GM10248 (cell line): ENCODE results near the gene ANTXR1.

Source experiments
- CTCF ChIA-PET: fragments of 300-600 bp; sonication (Branson Sonifier 250); formaldehyde crosslinking; extraction: SDS; loops from one replicate; lab custom pipeline; 2021; ENCODE audit warnings: antibody characterized with exemption; lab: Yijun Ruan, JAX
- POLR2A ChIA-PET: fragments of 350-650 bp; sonication (Branson Sonifier 250); formaldehyde crosslinking; extraction: SDS; loops from one replicate; lab custom pipeline; 2020; ENCODE audit warnings: antibody characterized with exemption; lab: Yijun Ruan, JAX
- DNase-seq: peaks from one replicate; pipeline ENCODE4 v3.0.0; 2012; ENCODE audit errors: extremely low spot score
- CTCF ChIP-seq: IDR thresholded peaks from 2 replicates; pipeline ENCODE4 v1.5.1; 2012; ENCODE audit warnings: mild to moderate bottlenecking, low read depth; ENCODE audit errors: extremely low read depth, missing control alignments, control extremely low read depth

The ANTXR1 gene

GRCh38 chr2:69269330-69269729, 256.4 kb downstream of the ANTXR1 start:
- ChIA-PET POLR2A (no interaction called here), CTCF (no interaction called here)
- no peak for DNase-seq
- no peak for TF ChIP-seq CTCF

GRCh38 chr2:69271831-69272257, 258.9 kb downstream of the ANTXR1 start:
- ChIA-PET CTCF (no interaction called here), POLR2A (no interaction called here)
- DNase-seq = no peak
- no peak for TF ChIP-seq CTCF

GRCh38 chr2:69272803-69273471, 260.0 kb downstream of the ANTXR1 start:
- ChIA-PET CTCF (no interaction called here), POLR2A (no interaction called here)
- TF ChIP-seq CTCF = no peak
- DNase-seq = no peak

GRCh38 chr2:69275490-69275889, 262.5 kb downstream of the ANTXR1 start:
- POLR2A ChIA-PET = no interaction called here
- no peak for TF ChIP-seq CTCF
- CTCF ChIA-PET = interaction anchor here (1.1 to 2.0 kb wide), 3 partner anchors 10 to 33 kb away, joined by 3 to 5 read pairs (median 4); no protein-coding TSS in a partner anchor
- no peak for DNase-seq

- no peak for TF ChIP-seq CTCF
- ChIA-PET CTCF (interaction anchor here (1.4 kb wide), 1 partner anchor 28 kb away, joined by 4 read pairs; no protein-coding TSS in a partner anchor), POLR2A (no interaction called here)
- DNase-seq = no peak
These were observed 265.4 kb downstream of the ANTXR1 start for GRCh38 chr2:69278366-69278765.

GRCh38 chr2:69279211-69279610, 266.2 kb downstream of the ANTXR1 start:
- CTCF ChIA-PET = no interaction called here
- no peak for TF ChIP-seq CTCF
- no peak for DNase-seq

More at GRCh38 chr2:69279211-69279610, 266.2 kb downstream of the ANTXR1 start:
- POLR2A ChIA-PET = no interaction called here
